ENCODE data around the gene GFI1.
"Not testable (repeated sequence)": the region's sequence is repeated elsewhere in the genome, so short reads cannot be mapped to it uniquely, and the experiment has no call there.

GFI1 gene

GRCh38 chr1:92486251-92487077 lies at the start of gene GFI1:
GFI1 (minus strand) TSS chr1:92486925; CDS start chr1:92483487, 3,438 bp downstream.
- in situ Hi-C loops (cut with HindIII; ENCODE audit: low sequenced_read_pairs), result loop anchor here (25.0 kb wide), 1 partner anchor 101 kb away; no protein-coding TSS in a partner anchor

GRCh38 chr1:92532371-92532770 lies 45.6 kb upstream of the GFI1 start:
- in situ Hi-C loops (cut with HindIII; ENCODE audit: low sequenced_read_pairs), result not testable (repeated sequence)

- in situ Hi-C loops (cut with HindIII; ENCODE audit: low sequenced_read_pairs), result not testable (repeated sequence)
These were observed 45.2 kb upstream of the GFI1 start for GRCh38 chr1:92531939-92532338.

- in situ Hi-C loops (cut with HindIII; ENCODE audit: low sequenced_read_pairs), result no loop called here
These were observed 40.9 kb upstream of the GFI1 start for GRCh38 chr1:92527670-92528069.

GRCh38 chr1:92524944-92525590 lies 38.3 kb upstream of the GFI1 start:
- in situ Hi-C loops (cut with HindIII; ENCODE audit: low sequenced_read_pairs), result loop anchor here (25.0 kb wide), 1 partner anchor 287 kb away; no protein-coding TSS in a partner anchor

GRCh38 chr1:92519043-92519442 lies 32.3 kb upstream of the GFI1 start:
- in situ Hi-C loops (cut with HindIII; ENCODE audit: low sequenced_read_pairs), result loop anchor here (25.0 kb wide), 1 partner anchor 293 kb away; no protein-coding TSS in a partner anchor

GRCh38 chr1:92516574-92516973 lies 29.8 kb upstream of the GFI1 start:
- in situ Hi-C loops (cut with HindIII; ENCODE audit: low sequenced_read_pairs), result loop anchor here (25.0 kb wide), 1 partner anchor 296 kb away; no protein-coding TSS in a partner anchor

- in situ Hi-C loops (cut with HindIII; ENCODE audit: low sequenced_read_pairs), result loop anchor here (25.0 kb wide), 1 partner anchor 297 kb away; no protein-coding TSS in a partner anchor
These were observed 29.1 kb upstream of the GFI1 start for GRCh38 chr1:92515796-92516201.

- in situ Hi-C loops (cut with HindIII; ENCODE audit: low sequenced_read_pairs), result loop anchor here (25.0 kb wide), 1 partner anchor 301 kb away; no protein-coding TSS in a partner anchor
These were observed 24.8 kb upstream of the GFI1 start for GRCh38 chr1:92511541-92511940.

- in situ Hi-C loops (cut with HindIII; ENCODE audit: low sequenced_read_pairs), result loop anchor here (5.0 to 25.0 kb wide), 2 partner anchors 52 to 303 kb away; no protein-coding TSS in a partner anchor
These were observed 22.9 kb upstream of the GFI1 start for GRCh38 chr1:92509619-92510018.

GRCh38 chr1:92505015-92505692 lies 18.4 kb upstream of the GFI1 start:
- in situ Hi-C loops (cut with HindIII; ENCODE audit: low sequenced_read_pairs), result loop anchor here (5.0 to 25.0 kb wide), 2 partner anchors 48 to 307 kb away; no protein-coding TSS in a partner anchor

- in situ Hi-C loops (cut with HindIII; ENCODE audit: low sequenced_read_pairs), result loop anchor here (5.0 to 25.0 kb wide), 2 partner anchors 47 to 308 kb away; no protein-coding TSS in a partner anchor
These were observed 17.7 kb upstream of the GFI1 start for GRCh38 chr1:92504291-92505014.

- in situ Hi-C loops (cut with HindIII; ENCODE audit: low sequenced_read_pairs), result loop anchor here (25.0 kb wide), 1 partner anchor 308 kb away; no protein-coding TSS in a partner anchor
These were observed 17.2 kb upstream of the GFI1 start for GRCh38 chr1:92503926-92504285.

- in situ Hi-C loops (cut with HindIII; ENCODE audit: low sequenced_read_pairs), result loop anchor here (25.0 kb wide), 1 partner anchor 309 kb away; no protein-coding TSS in a partner anchor
These were observed 16.6 kb upstream of the GFI1 start for GRCh38 chr1:92503043-92503925.

GRCh38 chr1:92502247-92502646 lies 15.5 kb upstream of the GFI1 start:
- in situ Hi-C loops (cut with HindIII; ENCODE audit: low sequenced_read_pairs), result loop anchor here (25.0 kb wide), 1 partner anchor 310 kb away; no protein-coding TSS in a partner anchor

- in situ Hi-C loops (cut with HindIII; ENCODE audit: low sequenced_read_pairs), result loop anchor here (25.0 kb wide), 1 partner anchor 312 kb away; no protein-coding TSS in a partner anchor
These were observed 13.8 kb upstream of the GFI1 start for GRCh38 chr1:92500552-92500951.

- in situ Hi-C loops (cut with HindIII; ENCODE audit: low sequenced_read_pairs), result loop anchor here (25.0 kb wide), 1 partner anchor 92 kb away; no protein-coding TSS in a partner anchor
These were observed 8.8 kb upstream of the GFI1 start for GRCh38 chr1:92495392-92496063.

- in situ Hi-C loops (cut with HindIII; ENCODE audit: low sequenced_read_pairs), result loop anchor here (25.0 kb wide), 1 partner anchor 93 kb away; no protein-coding TSS in a partner anchor
These were observed 7.9 kb upstream of the GFI1 start for GRCh38 chr1:92494485-92495141.

All from endothelial cell of hepatic sinusoid (primary cell).